HEK293 (cell line): ENCODE data around the gene CBY2.

Experiments used
- SALL2 ChIP-seq: fragments of 450-650 bp; formaldehyde crosslinking; IDR thresholded peaks from 2 replicates; pipeline ENCODE4 v1.5.0; 2017; ENCODE audit warnings: missing biosample characterization, mild to moderate bottlenecking, missing genetic modification characterization, borderline replicate concordance
- ZNF776 ChIP-seq: fragments of 450-650 bp; formaldehyde crosslinking; IDR thresholded peaks from 2 replicates; pipeline ENCODE4 v1.5.0; 2017; ENCODE audit warnings: missing biosample characterization, missing genetic modification characterization, borderline replicate concordance
- TF ChIP-seq, protein P1 (sequence below): fragments of 450-650 bp; formaldehyde crosslinking; IDR thresholded peaks from 2 replicates; pipeline ENCODE4 v1.5.1; 2016; ENCODE audit warnings: missing biosample characterization, missing genetic modification characterization

GRCh38 chr13:45744979-45745378, 42.9 kb downstream of the CBY2 start:
- TF ChIP-seq ZNF776 (tag by site-specific recombination) (no peak), SALL2 (no peak)
- TF ChIP-seq, protein P1, sequence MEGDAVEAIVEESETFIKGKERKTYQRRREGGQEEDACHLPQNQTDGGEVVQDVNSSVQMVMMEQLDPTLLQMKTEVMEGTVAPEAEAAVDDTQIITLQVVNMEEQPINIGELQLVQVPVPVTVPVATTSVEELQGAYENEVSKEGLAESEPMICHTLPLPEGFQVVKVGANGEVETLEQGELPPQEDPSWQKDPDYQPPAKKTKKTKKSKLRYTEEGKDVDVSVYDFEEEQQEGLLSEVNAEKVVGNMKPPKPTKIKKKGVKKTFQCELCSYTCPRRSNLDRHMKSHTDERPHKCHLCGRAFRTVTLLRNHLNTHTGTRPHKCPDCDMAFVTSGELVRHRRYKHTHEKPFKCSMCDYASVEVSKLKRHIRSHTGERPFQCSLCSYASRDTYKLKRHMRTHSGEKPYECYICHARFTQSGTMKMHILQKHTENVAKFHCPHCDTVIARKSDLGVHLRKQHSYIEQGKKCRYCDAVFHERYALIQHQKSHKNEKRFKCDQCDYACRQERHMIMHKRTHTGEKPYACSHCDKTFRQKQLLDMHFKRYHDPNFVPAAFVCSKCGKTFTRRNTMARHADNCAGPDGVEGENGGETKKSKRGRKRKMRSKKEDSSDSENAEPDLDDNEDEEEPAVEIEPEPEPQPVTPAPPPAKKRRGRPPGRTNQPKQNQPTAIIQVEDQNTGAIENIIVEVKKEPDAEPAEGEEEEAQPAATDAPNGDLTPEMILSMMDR, result no peak
